ENCODE measurements around the gene MPP2.

MPP2 gene

DNA sequence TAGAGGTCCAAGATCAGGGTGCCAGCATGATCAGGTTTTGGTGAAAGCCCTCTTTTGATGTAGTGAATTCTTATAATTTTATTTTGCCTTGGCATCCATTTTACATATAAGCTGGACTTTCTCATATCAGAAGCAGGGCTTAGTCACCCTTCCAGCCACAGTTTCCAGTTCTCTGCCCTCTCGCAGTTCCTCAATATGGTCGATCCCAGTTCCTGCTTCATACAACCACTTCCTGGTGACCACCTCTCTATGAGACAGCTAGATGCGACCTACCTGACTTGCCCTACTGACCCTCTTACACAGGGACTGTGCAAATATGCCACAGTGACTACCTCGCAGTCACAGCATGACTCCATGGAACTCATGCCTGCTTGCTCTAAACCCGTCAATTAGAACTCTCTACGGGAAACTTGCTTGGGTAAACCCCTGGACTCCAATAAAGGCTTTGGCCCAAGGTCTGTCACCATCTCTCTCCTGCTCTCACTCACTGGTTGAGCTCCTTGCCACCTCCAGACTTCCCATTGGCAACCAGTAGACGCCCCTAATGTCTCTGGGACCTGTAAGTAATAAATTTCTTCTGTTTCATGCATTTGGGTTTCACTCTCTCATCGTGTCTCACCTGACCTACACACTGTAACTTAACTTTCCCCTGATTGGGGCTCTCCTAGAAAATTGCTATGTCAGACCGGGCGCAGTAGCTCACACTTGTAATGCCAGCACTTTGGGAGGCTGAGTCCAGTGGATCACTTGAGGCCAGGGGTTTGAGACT is 38.9 kb downstream of the MPP2 start:
- TF ChIP-seq POLR2A (IDR thresholded peaks at IDR 0.05; ENCODE audit: low read length) (no peak), GATA1 (IDR thresholded peaks at IDR 0.05; ENCODE audit: low read depth, low read length) (no peak)
- no peak for DNase-seq

DNA sequence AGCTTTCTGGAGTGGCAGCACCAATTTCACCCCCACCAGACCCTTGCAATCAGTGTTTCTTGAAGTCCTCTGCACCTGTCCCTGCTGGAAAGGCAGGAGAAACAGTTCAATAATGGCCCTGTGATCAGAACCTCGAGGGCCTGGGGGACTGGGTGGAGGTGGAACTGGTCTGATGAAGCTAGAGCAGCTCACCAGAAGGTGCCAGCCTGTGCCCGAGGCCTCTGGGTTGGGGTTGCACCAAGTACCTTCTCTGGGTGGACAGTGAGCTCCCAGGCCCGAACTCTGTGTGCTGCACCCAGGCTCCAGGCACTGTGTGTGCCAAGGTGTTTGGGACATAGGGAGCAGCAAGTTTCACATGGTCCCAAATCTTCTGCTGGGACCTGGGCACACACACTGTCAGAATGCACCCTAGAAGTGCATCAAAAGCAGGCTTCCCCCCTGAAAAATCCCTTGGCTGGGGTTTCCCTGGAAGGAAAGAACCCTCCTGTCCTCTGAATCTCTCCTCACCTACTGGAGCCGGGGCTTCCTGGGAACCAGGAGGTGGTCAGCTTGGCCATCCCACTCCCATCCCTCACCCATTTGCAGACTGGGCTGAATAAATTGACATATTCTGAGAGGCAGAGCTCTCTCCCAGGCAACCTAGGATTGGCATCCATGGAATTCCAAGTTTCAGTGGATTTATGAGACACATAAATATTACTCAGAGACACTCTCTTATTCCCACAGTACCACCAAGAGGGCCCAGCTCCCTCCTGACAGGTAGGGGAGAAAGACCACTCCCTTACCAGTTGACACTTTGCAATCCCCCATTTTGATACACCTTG is 43.0 kb downstream of the MPP2 start:
- TF ChIP-seq POLR2A (IDR thresholded peaks at IDR 0.05; ENCODE audit: low read length) (no peak), GATA1 (IDR thresholded peaks at IDR 0.05; ENCODE audit: low read depth, low read length) (no peak)
- DNase-seq = no peak

DNA sequence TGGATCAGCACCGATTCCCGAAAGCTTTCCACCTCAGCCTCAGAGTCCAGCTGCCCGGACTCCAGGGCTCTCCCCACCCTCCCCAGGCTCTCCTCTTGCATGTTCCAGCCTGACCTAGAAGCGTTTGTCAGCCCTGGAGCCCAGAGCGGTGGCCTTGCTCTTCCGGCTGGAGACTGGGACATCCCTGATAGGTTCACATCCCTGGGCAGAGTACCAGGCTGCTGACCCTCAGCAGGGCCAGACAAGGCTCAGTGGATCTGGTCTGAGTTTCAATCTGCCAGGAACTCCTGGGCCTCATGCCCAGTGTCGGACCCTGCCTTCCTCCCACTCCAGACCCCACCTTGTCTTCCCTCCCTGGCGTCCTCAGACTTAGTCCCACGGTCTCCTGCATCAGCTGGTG is 45.4 kb downstream of the MPP2 start:
- TF ChIP-seq POLR2A (IDR thresholded peaks at IDR 0.05; ENCODE audit: low read length) (no peak), GATA1 (IDR thresholded peaks at IDR 0.05; ENCODE audit: low read depth, low read length) (no peak)
- no peak for DNase-seq

DNA sequence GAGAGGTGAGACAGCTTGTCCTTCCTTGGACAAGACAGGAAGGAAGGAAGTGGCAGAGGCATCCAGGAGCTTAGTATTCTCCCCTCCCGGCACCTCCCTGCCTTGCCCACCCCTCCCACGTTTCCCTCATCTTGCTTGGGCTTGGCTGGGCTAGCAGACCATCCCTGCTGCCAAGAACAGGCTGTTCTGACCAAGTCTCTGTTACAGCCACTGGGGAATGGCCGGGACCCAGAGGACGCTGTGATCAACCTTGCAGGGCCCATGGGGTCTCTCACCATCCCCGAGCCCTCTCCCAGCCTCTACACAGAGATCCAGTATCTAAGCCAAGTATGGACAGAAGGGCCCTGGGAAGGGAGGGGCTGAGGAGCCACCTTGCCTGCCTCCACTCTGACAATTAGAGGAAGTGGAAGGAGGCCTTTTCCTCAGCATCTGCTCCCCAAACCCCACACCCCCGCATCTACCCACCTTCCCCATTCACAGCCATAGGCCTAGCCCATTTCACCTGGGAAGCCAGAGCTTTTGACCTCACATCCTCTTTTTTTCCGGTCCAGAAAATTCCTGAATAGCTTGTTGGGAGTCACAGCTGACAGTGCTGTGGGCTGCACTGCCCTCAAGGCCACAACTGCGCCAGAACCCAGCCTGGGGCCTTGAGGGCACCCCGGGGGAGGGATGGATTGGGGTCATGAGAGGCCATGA is 46.3 kb downstream of the MPP2 start:
- TF ChIP-seq POLR2A (IDR thresholded peaks at IDR 0.05; ENCODE audit: low read length) (no peak), GATA1 (IDR thresholded peaks at IDR 0.05; ENCODE audit: low read depth, low read length) (no peak)
- no peak for DNase-seq

DNA sequence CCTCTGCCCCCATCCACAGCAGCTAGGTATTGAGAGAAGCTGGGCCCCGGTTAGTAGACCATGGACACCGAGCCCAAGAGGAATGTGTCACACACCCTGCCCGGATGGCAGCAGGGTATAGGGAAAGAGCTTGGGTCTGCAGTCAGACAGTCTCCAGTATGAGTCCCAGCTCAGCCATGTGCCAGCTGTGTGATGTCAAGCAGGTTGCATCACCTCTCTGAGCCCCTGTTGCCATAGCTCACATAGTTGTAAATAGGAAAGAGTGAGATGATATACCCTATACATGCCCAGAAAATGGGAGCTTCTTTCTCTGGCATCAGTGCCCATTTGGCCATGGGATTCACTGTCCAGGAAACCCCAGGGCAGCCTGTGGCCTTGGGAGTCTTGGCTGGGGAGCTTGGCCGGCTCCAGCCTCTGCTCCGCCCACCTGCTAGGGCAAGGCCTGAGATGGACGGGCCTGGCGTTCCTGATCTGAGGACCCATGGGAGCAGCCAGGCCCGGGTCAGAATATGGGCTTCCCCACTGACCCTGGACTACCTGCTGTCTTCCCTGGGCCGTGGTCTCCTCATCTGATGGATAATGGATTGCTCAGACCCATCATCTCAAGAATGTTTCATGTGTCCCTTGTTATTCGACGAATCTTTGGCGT is 47.1 kb downstream of the MPP2 start:
- TF ChIP-seq GATA1 (IDR thresholded peaks at IDR 0.05; ENCODE audit: low read depth, low read length) = no peak
- TF ChIP-seq POLR2A (IDR thresholded peaks at IDR 0.05; ENCODE audit: low read length) = no peak
- DNase-seq = peak in 1 of 2 experiments; percentile 8

DNA sequence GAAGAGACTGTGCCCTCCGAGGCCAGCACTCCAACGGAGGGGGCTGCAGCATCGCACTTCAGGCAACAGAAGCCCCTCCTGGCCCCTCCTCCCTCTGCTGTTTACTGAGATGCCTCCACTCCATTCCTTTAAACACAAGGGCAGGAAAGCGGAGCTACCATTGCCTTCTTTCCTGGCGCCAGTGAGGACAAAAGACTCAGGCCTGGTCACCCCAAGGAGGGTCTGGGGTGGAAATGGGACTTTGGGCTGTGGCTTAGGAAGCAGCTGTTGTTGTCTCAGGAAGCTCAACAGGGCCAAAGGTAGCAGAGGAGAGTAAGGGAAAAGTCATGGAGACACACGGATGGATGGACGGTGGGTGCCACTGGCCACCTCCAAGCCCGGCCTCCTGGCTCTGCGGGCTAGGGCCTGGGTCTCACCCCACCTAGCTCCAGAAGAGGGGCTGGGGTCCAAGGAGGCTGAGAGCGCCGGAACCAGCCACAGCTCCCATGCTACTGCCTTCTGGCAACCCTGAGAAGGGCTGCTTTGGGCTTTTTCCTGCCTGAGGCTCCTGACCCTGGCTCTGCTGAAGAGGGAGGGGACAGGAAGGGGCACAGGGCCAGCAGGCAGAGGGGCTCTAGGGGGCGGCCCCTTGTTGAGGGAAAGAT is 49.3 kb downstream of the MPP2 start:
- DNase-seq = no peak

DNA sequence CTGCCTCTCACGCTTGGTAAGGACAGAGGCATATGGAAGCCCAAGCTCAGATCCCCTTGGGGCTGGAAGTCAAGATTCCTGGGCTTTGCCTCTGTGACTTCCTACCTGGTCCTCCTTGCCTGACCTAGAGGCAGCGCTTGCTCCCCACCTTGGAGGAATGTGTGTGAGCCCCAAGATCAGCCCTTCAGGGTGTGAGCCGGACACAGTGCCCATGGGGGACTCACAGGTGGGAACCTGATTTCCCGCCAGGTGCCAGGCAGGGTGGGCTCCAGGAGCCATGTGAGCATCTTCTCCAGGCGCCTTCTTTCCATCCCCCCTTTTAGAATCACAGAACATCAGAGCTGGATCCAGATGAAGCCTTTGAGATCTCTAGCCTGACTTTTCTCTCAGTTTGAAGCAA is 50.2 kb downstream of the MPP2 start:
- no peak for DNase-seq
- TF ChIP-seq POLR2A (IDR thresholded peaks at IDR 0.05; ENCODE audit: low read length) (no peak), GATA1 (IDR thresholded peaks at IDR 0.05; ENCODE audit: low read depth, low read length) (no peak)

More for the DNA sequence above, 49.3 kb downstream of the MPP2 start:
- TF ChIP-seq GATA1 (IDR thresholded peaks at IDR 0.05; ENCODE audit: low read depth, low read length) = no peak
- no peak for TF ChIP-seq POLR2A (IDR thresholded peaks at IDR 0.05; ENCODE audit: low read length)

DNA sequence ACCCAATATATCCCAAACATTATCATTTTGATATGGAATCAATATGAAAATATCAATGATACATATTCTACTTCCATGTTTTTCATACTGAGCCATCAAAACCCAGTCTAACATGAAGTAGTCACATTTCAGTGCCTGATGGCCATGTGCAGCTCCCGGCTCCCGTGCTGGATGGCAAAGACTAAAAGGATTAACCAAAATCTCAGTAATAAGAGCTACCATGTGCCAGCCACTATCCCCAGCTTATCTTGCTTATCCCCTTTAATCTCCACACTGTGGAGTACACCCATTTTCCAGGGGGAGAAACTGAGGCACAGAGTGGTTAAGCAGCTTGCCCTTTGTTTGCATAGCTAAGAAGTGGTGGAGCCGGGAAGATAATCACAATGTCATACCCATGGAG is 51.2 kb downstream of the MPP2 start:
- DNase-seq = no peak
- TF ChIP-seq POLR2A (IDR thresholded peaks at IDR 0.05; ENCODE audit: low read length) (no peak), GATA1 (IDR thresholded peaks at IDR 0.05; ENCODE audit: low read depth, low read length) (no peak)

DNA sequence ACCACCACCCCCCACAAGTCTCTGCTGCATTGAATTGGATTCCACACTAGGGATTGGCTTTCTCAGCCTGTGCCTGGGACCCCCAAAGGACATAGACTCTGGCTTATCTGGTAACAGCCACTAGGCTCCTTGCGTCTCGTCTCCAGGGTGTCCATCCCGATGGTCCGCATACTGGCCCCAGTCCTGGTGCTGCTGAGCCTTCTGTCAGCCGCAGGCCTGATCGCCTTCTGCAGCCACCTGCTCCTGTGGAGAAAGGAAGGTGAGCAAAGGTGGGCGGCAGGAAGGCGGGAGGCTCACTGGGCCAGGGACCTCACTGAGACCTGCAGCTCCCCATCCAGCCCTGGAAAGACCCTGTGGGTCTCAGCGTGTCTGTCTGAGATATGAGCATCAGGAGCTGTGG is 52.3 kb downstream of the MPP2 start:
- TF ChIP-seq POLR2A (IDR thresholded peaks at IDR 0.05; ENCODE audit: low read length) (no peak), GATA1 (IDR thresholded peaks at IDR 0.05; ENCODE audit: low read depth, low read length) (no peak)
- no peak for DNase-seq

DNA sequence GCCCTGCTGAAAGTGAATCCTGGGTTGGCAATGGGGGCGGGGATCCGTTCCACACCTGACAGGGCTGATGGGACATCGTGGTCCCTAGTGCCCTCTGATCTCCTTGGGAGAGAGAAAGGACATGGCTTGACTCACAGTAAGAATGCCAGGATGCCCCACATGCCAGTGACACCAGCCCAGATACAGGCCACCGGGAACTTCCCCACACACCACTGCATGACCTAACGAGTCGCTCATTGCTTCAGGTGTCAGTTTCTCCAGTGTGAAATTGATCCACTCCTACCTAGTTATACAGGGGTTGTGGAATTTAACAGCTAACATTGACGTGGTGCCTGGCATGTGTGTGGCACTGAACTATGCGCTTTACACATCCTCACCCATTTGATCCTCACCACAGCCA is 52.8 kb downstream of the MPP2 start:
- DNase-seq = no peak
- TF ChIP-seq GATA1 (IDR thresholded peaks at IDR 0.05; ENCODE audit: low read depth, low read length) = no peak
- TF ChIP-seq POLR2A (IDR thresholded peaks at IDR 0.05; ENCODE audit: low read length) = no peak

DNA sequence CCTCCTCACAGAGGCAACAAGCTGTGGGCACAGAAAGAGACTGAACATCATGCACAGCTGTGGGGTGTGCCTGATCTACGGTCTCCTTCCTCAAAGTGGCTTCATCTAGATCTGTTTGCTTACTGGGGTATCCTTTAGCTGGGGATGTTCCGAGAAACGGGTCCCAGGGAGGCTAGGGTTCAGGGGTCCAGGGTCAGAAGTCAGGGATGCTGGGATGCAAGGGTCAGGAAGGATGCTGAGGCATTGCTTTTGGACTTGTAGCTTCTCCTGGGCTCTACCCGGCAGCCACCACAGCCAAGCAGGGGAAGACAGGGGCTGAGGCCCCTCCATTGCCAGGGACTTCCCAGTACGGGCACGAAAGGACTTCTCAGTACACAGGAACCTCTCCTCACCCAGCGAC is 53.8 kb downstream of the MPP2 start:
- no peak for DNase-seq
- no peak for TF ChIP-seq GATA1 (IDR thresholded peaks at IDR 0.05; ENCODE audit: low read depth, low read length)
- TF ChIP-seq POLR2A (IDR thresholded peaks at IDR 0.05; ENCODE audit: low read length) = no peak

DNA sequence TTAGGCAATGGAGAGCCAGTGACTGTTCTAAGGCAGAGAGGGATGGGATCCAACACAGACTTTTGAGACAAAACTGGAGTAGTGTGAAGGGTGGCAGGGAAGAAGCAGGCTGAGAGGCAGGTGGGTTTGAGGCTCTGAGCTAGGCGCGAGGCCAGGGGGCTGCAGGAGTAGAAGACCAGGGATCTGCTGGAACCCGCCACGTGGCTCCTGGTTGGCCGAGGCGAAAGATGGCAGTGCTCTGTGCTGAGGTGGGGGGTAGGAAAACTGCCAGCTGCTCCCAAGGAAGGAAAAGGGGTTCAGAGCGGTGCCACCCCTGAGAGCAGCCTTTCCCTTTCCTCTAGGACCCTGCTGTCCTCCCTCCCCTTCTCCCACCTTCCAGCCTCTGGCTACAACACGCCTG is 54.8 kb downstream of the MPP2 start:
- TF ChIP-seq GATA1 (IDR thresholded peaks at IDR 0.05; ENCODE audit: low read depth, low read length) = no peak
- TF ChIP-seq POLR2A (IDR thresholded peaks at IDR 0.05; ENCODE audit: low read length) = no peak
- DNase-seq = no peak

DNA sequence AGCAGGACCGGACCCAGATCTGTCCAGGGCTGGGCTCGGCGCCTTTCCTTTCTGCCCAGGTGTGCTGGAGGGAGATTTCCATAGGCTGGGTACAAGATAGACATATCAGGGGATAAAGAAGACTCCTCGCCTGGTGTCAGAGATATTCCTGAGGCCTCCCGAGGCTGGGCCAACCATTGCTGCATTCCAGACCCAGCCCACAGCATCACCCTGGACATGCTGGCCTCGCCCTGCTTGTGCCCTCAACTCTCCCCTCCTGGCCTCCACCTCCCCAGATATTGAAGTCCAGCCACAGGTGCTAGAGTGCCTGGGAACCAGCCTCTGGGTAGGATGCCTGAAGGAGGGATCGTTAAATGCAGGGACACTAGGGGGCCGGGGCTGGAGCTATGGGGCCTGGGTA is 58.2 kb downstream of the MPP2 start:
- no peak for TF ChIP-seq GATA1 (IDR thresholded peaks at IDR 0.05; ENCODE audit: low read depth, low read length)
- TF ChIP-seq POLR2A (IDR thresholded peaks at IDR 0.05; ENCODE audit: low read length) = no peak
- no peak for DNase-seq
